Kidney epithelial cell (primary cell): ENCODE results near the gene KIF1B. TPM values are rescaled to one million over a fixed set of nuclear protein-coding genes. Genes with fewer than 3 reads are reported as not detected.

Experiments used
- DNase-seq: peaks from one replicate; pipeline ENCODE4 v3.0.0-alpha.2; 2010; ENCODE audit warnings: low read depth
- H3K27me3 ChIP-seq: 2 replicates; pipeline ENCODE4 v1.6.0; 2011; ENCODE audit warnings: low read length; ENCODE audit not compliant: control insufficient read depth, insufficient read depth
- H3K36me3 ChIP-seq: 2 replicates; pipeline ENCODE4 v1.5.1; 2011; ENCODE audit warnings: low read length; ENCODE audit not compliant: control insufficient read depth, insufficient read depth
- H3K4me3 ChIP-seq: 2 replicates; pipeline ENCODE4 v1.5.1; 2011; ENCODE audit warnings: low read depth, mild to moderate bottlenecking, control low read depth, low read length
- total RNA-seq: library from RNA; depleted of rRNA; stranded (reverse); fragments of >200 nt; gene quantifications from 2 replicates; pipeline ENCODE4 v1.2.3, GENCODE V29; 2015
- TF ChIP-seq, protein P1 (sequence below): IDR thresholded peaks from 2 replicates; pipeline ENCODE4 v1.5.1; 2011; ENCODE audit warnings: mild to moderate bottlenecking, moderate library complexity, low read length, control low read depth, inconsistent platforms; ENCODE audit not compliant: insufficient read depth, poor library complexity, severe bottlenecking

The KIF1B gene
- total RNA-seq, 1 donor from 2014 or later, result 33.9 TPM

DNA sequence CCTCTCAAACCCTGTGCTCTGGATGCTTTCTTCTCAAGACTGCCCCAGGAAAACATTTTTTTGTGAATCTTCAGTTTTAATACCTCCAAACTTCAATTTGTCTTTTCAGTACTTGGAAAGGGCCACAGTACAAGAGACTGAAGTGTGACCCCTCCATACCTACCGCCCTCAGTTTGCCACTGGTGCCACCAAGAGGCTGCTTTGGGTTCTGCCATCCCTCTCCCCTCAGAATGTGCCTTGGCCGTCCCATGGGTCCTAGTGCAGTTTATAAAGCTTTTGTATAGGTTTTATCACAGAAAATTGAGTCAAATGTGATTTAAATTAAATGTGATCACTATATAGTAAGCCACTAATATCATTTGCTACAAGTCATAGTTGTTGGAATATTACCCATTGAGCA lies 127.7 kb downstream of the KIF1B start:
- Histone ChIP-seq H3K4me3 (no peak overlapping the region), H3K27me3 (no peaks in the 10 kb centered on the region), H3K36me3 (no peaks in the 10 kb centered on the region)
- TF ChIP-seq, protein P1, sequence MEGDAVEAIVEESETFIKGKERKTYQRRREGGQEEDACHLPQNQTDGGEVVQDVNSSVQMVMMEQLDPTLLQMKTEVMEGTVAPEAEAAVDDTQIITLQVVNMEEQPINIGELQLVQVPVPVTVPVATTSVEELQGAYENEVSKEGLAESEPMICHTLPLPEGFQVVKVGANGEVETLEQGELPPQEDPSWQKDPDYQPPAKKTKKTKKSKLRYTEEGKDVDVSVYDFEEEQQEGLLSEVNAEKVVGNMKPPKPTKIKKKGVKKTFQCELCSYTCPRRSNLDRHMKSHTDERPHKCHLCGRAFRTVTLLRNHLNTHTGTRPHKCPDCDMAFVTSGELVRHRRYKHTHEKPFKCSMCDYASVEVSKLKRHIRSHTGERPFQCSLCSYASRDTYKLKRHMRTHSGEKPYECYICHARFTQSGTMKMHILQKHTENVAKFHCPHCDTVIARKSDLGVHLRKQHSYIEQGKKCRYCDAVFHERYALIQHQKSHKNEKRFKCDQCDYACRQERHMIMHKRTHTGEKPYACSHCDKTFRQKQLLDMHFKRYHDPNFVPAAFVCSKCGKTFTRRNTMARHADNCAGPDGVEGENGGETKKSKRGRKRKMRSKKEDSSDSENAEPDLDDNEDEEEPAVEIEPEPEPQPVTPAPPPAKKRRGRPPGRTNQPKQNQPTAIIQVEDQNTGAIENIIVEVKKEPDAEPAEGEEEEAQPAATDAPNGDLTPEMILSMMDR, result peak; percentile 87
- no peak for DNase-seq

DNA sequence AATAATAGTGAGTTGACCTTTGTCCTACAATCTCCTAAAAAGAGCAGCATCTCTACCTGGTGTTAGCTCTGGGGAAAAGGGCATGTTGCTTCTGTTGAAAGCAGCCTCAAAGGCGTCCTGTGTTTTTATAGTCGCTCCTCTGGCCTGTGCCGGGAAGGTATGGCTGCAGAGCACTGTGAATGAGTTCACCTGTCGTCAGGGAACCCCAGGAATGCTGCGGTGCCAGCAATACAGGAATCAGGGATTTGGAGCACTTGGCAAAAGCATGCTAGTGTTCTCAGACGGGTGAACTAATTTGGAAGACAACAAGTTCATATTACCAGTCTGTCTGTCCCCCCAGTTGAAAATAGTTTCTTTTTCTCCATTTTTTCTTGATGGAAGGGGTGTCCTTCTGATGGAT lies 128.2 kb downstream of the KIF1B start:
- Histone ChIP-seq H3K4me3 (no peak overlapping the region), H3K27me3 (no peaks in the 10 kb centered on the region), H3K36me3 (no peaks in the 10 kb centered on the region)
- DNase-seq, result no peak
- TF ChIP-seq, protein P1, result no peak

DNA sequence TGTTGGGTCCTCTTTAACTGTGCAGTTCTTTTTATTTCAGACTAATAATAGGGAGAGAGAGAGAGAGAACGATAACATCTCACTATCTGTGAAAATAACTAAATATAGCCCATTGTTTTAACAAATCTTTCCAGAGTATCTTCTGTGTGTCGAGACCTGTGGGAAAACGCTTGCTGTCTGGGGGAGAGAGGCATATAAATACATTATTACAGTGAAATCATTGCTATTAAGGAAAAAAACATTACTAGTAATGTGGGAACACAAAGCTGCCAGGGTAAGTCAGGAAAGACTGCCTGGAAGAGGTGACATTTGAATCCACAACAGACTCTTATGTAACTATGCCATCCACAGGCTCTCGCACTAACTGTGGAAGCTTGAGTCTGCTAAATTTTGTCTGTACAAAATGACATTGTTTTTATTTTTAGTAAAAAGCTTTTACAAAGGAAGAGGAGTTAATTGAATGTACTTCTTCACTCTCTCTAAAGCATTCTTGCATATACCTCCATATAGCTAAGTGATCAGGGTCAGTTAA lies 128.7 kb downstream of the KIF1B start:
- TF ChIP-seq, protein P1, result no peak
- H3K27me3 ChIP-seq, result no peaks in the 10 kb centered on the region
- no peak for DNase-seq
- H3K4me3 ChIP-seq, result no peak overlapping the region
- H3K36me3 ChIP-seq, result no peaks in the 10 kb centered on the region

DNA sequence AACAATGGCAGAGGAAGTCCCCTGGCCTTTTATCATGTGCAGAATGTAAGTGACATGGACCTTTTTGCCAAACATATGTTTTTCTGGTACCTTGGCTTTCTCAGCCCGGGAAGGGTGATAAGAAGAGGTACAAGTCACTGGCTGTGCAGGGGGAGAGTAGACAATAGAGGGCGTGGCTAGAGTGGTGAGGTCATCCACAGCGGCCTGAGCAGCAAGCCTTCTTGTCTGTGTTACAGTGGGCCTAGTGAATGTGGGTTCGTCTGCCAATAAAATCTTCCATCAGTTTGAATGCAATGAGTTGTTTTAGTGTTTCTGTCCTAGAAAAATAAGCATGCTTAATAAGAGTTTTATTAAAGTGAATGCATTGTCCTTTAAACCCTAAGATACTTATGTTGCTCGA lies 129.4 kb downstream of the KIF1B start:
- TF ChIP-seq, protein P1, result no peak
- Histone ChIP-seq H3K27me3 (no peaks in the 10 kb centered on the region), H3K36me3 (no peaks in the 10 kb centered on the region), H3K4me3 (no peak overlapping the region)
- peak; percentile 50 for DNase-seq

DNA sequence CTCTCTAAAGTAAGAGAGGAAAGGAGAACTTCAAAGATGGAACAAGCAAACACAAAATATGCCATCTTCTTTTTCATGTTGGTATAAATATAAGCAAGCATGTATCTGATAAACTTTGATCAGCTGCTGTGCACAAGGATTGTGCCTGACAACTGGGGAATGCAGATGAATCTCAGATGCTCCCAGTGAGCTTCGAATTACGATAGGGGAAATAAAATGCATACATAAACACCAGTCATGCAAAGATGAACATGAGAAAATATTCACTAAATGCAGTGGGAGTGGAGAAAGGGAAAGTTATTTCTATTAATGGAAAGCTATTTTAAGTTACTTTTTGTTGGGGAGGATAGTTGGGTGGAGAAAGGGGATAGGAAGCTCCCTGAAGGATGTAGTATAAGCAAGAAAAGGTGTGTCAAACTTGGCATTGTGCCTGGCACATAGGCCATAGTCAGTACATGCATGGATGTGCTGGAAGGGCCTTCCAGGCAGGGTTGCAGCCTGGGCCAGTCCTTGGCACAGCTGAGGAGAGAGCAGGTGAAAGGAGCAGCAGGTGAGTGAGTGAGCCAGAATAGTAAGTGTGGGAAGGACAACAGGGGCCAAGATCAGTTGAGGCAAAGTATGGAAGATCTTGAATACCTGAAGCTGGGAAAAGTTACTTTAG lies 130.7 kb downstream of the KIF1B start:
- Histone ChIP-seq H3K27me3 (no peaks in the 10 kb centered on the region), H3K36me3 (peaks cover 1% of the 10 kb centered on the region), H3K4me3 (no peak overlapping the region)
- no peak for DNase-seq
- TF ChIP-seq, protein P1, result no peak

DNA sequence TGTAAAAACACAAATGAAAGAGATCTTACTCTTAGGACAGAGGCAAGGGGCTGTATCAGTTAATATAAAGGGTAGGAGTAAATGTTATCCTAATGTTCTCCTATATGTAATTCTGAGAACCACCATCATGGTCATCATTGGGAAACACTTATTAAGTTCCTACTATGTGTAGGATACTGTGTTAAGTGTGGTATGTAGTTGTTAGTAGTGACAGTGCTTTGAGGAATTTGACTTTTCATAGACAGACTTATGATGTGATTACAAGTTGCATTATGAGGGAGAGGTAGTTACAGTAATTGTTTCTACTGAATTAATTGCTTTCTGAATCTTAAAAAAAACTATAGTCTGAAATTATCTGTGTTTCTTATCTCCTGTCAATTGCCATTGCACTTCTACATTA lies 136.7 kb downstream of the KIF1B start:
- no peaks in the 10 kb centered on the region for H3K27me3 ChIP-seq
- DNase-seq, result no peak
- peaks cover 1% of the 10 kb centered on the region for H3K36me3 ChIP-seq
- H3K4me3 ChIP-seq, result no peak overlapping the region
- TF ChIP-seq, protein P1, result no peak
